Measurements from ENCODE around the gene PCDHGA7.
A peak's percentile ranks its signal among the peaks of the same experiment; 100 is the strongest.
"Not testable (repeated sequence)": the region's sequence is repeated elsewhere in the genome, so short reads cannot be mapped to it uniquely, and the experiment has no call there.

PCDHGA7 gene

GRCh38 chr5:141417494-141418172 lies 35.1 kb downstream of the PCDHGA7 start, which contains the start of gene PCDHGB7:
Gene PCDHGB7, plus strand, starts transcription at chr5:141417677. Its CDS starts 183 bp downstream, at chr5:141417860.
- peak within 1 kb of the TSS; percentile 89 for H4K12ac ChIP-seq (ENCODE audit: low read depth, low read length)
- peak within 1 kb of the TSS; percentile 85 for H4K91ac ChIP-seq (ENCODE audit: low read depth, low read length)
- peak within 1 kb of the TSS; percentile 43 for H3K4ac ChIP-seq (ENCODE audit: low read depth, low read length)
- peak within 1 kb of the TSS; percentile 78 for H4K8ac ChIP-seq (ENCODE audit: low read depth, low read length)
- H3K79me1 ChIP-seq (ENCODE audit: low read length); H2AK5ac ChIP-seq (ENCODE audit: low read length); H2BK12ac ChIP-seq (ENCODE audit: low read length); H3K23ac ChIP-seq (ENCODE audit: low read length); H3K4me1 ChIP-seq (ENCODE audit: control insufficient read depth in 1 of 2, insufficient read depth in 2 of 2, low read length in 2 of 2); H3K27me3 ChIP-seq (ENCODE audit: insufficient read depth, low read length); H3K79me2 ChIP-seq (ENCODE audit: control insufficient read depth, insufficient read depth, low read length, poor library complexity); H3K9ac ChIP-seq (ENCODE audit: low read length): not testable (repeated sequence)
- DNase-seq: peak; percentile 25 to 64
- peak within 1 kb of the TSS; percentile 57 for H2BK5ac ChIP-seq (ENCODE audit: low read depth, low read length, poor library complexity)
- peak within 1 kb of the TSS; percentile 69 for H3K4me2 ChIP-seq (ENCODE audit: low read length)
- peak within 1 kb of the TSS; percentile 88 for H3K14ac ChIP-seq (ENCODE audit: low read length)
- peak within 1 kb of the TSS; percentile 97 for H2AFZ ChIP-seq (ENCODE audit: insufficient read depth, low read length, poor library complexity)
- peaks cover 36 to 41% of the 10 kb centered on the region in 2 experiments for H3K36me3 ChIP-seq (ENCODE audit: control insufficient read depth in 1 of 2, insufficient read depth in 2 of 2, low read length in 2 of 2)
- peaks cover 39% of the 10 kb centered on the region for H3K9me3 ChIP-seq (ENCODE audit: insufficient read depth, low read depth, low read length)
- H2BK120ac ChIP-seq (ENCODE audit: insufficient read depth, low read length, poor library complexity): peak within 1 kb of the TSS; percentile 78
- peak within 1 kb of the TSS; percentile 71 for H3K4me3 ChIP-seq (ENCODE audit: low read depth, low read length)
- peak within 1 kb of the TSS; percentile 27 for H3K27ac ChIP-seq (ENCODE audit: low read depth, low read length)
- H3K18ac ChIP-seq (ENCODE audit: low read length): peak within 1 kb of the TSS; percentile 90
- WGBS (ENCODE audit: extremely low coverage, insufficient coverage, insufficient read length): no CpG with 5 or more reads among the region's 47 CpGs

- H2BK120ac ChIP-seq (ENCODE audit: insufficient read depth, low read length, poor library complexity): no peak overlapping the region
- H3K4me3 ChIP-seq (ENCODE audit: low read depth, low read length): peak overlapping the region; percentile 13
- H4K12ac ChIP-seq (ENCODE audit: low read depth, low read length): no peak overlapping the region
- WGBS (ENCODE audit: extremely low coverage, insufficient coverage, insufficient read length): no CpG with 5 or more reads among the region's 74 CpGs
- no peak overlapping the region for H3K14ac ChIP-seq (ENCODE audit: low read length)
- no peak overlapping the region for H2BK5ac ChIP-seq (ENCODE audit: low read depth, low read length, poor library complexity)
- H2BK12ac ChIP-seq (ENCODE audit: low read length): no peak overlapping the region
- H3K4me2 ChIP-seq (ENCODE audit: low read length): no peak overlapping the region
- H4K8ac ChIP-seq (ENCODE audit: low read depth, low read length): no peak overlapping the region
- H3K18ac ChIP-seq (ENCODE audit: low read length): peak overlapping the region; percentile 39
- peaks cover 40% of the 10 kb centered on the region in 2 experiments for H3K36me3 ChIP-seq (ENCODE audit: control insufficient read depth in 1 of 2, insufficient read depth in 2 of 2, low read length in 2 of 2)
- no peaks in the 10 kb centered on the region for H3K79me2 ChIP-seq (ENCODE audit: control insufficient read depth, insufficient read depth, low read length, poor library complexity)
- no peak overlapping the region for H3K9ac ChIP-seq (ENCODE audit: low read length)
- H3K9me3 ChIP-seq (ENCODE audit: insufficient read depth, low read depth, low read length): peaks cover 44% of the 10 kb centered on the region
- H4K91ac ChIP-seq (ENCODE audit: low read depth, low read length): no peak overlapping the region
- H3K4ac ChIP-seq (ENCODE audit: low read depth, low read length): no peak overlapping the region
- no peak overlapping the region for H2AK5ac ChIP-seq (ENCODE audit: low read length)
- H3K79me1 ChIP-seq (ENCODE audit: low read length): peaks cover 5% of the 10 kb centered on the region
- H3K4me1 ChIP-seq (ENCODE audit: control insufficient read depth in 1 of 2, insufficient read depth in 2 of 2, low read length in 2 of 2): peaks cover 2 to 5% of the 10 kb centered on the region in 2 experiments
- H2AFZ ChIP-seq (ENCODE audit: insufficient read depth, low read length, poor library complexity): no peak overlapping the region
- no peak overlapping the region for H3K27ac ChIP-seq (ENCODE audit: low read depth, low read length)
- no peaks in the 10 kb centered on the region for H3K27me3 ChIP-seq (ENCODE audit: insufficient read depth, low read length)
- DNase-seq: no peak
- no peak overlapping the region for H3K23ac ChIP-seq (ENCODE audit: low read length)
These were observed 36.7 kb downstream of the PCDHGA7 start for GRCh38 chr5:141419074-141419880.

- H3K4me3 ChIP-seq (ENCODE audit: low read depth, low read length): no peak within 1 kb of the TSS
- H3K9me3 ChIP-seq (ENCODE audit: insufficient read depth, low read depth, low read length): peaks cover 39% of the 10 kb centered on the region
- no peak within 1 kb of the TSS for H3K27ac ChIP-seq (ENCODE audit: low read depth, low read length)
- DNase-seq: peak; percentile 55 to 88
- H2AK5ac ChIP-seq (ENCODE audit: low read length): no peak within 1 kb of the TSS
- H3K27me3 ChIP-seq (ENCODE audit: insufficient read depth, low read length): no peaks in the 10 kb centered on the region
- H3K9ac ChIP-seq (ENCODE audit: low read length): no peak within 1 kb of the TSS
- H3K14ac ChIP-seq (ENCODE audit: low read length): no peak within 1 kb of the TSS
- H4K12ac ChIP-seq (ENCODE audit: low read depth, low read length): no peak within 1 kb of the TSS
- no peak within 1 kb of the TSS for H2BK12ac ChIP-seq (ENCODE audit: low read length)
- no peak within 1 kb of the TSS for H4K8ac ChIP-seq (ENCODE audit: low read depth, low read length)
- peak within 1 kb of the TSS; percentile 39 for H3K18ac ChIP-seq (ENCODE audit: low read length)
- peaks cover 37 to 38% of the 10 kb centered on the region in 2 experiments for H3K36me3 ChIP-seq (ENCODE audit: control insufficient read depth in 1 of 2, insufficient read depth in 2 of 2, low read length in 2 of 2)
- H2BK5ac ChIP-seq (ENCODE audit: low read depth, low read length, poor library complexity): no peak within 1 kb of the TSS
- no peak within 1 kb of the TSS for H3K4me2 ChIP-seq (ENCODE audit: low read length)
- no peak within 1 kb of the TSS for H4K91ac ChIP-seq (ENCODE audit: low read depth, low read length)
- no peaks in the 10 kb centered on the region for H3K79me2 ChIP-seq (ENCODE audit: control insufficient read depth, insufficient read depth, low read length, poor library complexity)
- no peak within 1 kb of the TSS for H3K4ac ChIP-seq (ENCODE audit: low read depth, low read length)
- peaks cover 2 to 5% of the 10 kb centered on the region in 2 experiments for H3K4me1 ChIP-seq (ENCODE audit: control insufficient read depth in 1 of 2, insufficient read depth in 2 of 2, low read length in 2 of 2)
- WGBS (ENCODE audit: extremely low coverage, insufficient coverage, insufficient read length): no CpG with 5 or more reads among the region's 42 CpGs
- H3K79me1 ChIP-seq (ENCODE audit: low read length): peaks cover 5% of the 10 kb centered on the region
- H2AFZ ChIP-seq (ENCODE audit: insufficient read depth, low read length, poor library complexity): peak within 1 kb of the TSS; percentile 42
- no peak within 1 kb of the TSS for H2BK120ac ChIP-seq (ENCODE audit: insufficient read depth, low read length, poor library complexity)
- H3K23ac ChIP-seq (ENCODE audit: low read length): no peak within 1 kb of the TSS
These were observed 38.4 kb downstream of the PCDHGA7 start, which contains the start of gene PCDHGA11 for GRCh38 chr5:141420855-141421488. Gene PCDHGA11, plus strand, starts transcription at chr5:141421051. Its CDS starts 177 bp downstream, at chr5:141421228.

- H2AK5ac ChIP-seq (ENCODE audit: low read length): no peak overlapping the region
- WGBS (ENCODE audit: extremely low coverage, insufficient coverage, insufficient read length): no CpG with 5 or more reads among the region's 13 CpGs
- no peaks in the 10 kb centered on the region for H3K27me3 ChIP-seq (ENCODE audit: insufficient read depth, low read length)
- H3K23ac ChIP-seq (ENCODE audit: low read length): no peak overlapping the region
- H3K18ac ChIP-seq (ENCODE audit: low read length): no peak overlapping the region
- H3K4me1 ChIP-seq (ENCODE audit: control insufficient read depth in 1 of 2, insufficient read depth in 2 of 2, low read length in 2 of 2): peaks cover 2 to 5% of the 10 kb centered on the region in 2 experiments
- H4K12ac ChIP-seq (ENCODE audit: low read depth, low read length): no peak overlapping the region
- no peak overlapping the region for H4K91ac ChIP-seq (ENCODE audit: low read depth, low read length)
- no peak overlapping the region for H2BK5ac ChIP-seq (ENCODE audit: low read depth, low read length, poor library complexity)
- H2BK120ac ChIP-seq (ENCODE audit: insufficient read depth, low read length, poor library complexity): no peak overlapping the region
- H3K9me3 ChIP-seq (ENCODE audit: insufficient read depth, low read depth, low read length): peaks cover 41% of the 10 kb centered on the region
- no peak overlapping the region for H4K8ac ChIP-seq (ENCODE audit: low read depth, low read length)
- no peak overlapping the region for H3K14ac ChIP-seq (ENCODE audit: low read length)
- H3K79me2 ChIP-seq (ENCODE audit: control insufficient read depth, insufficient read depth, low read length, poor library complexity): no peaks in the 10 kb centered on the region
- no peak overlapping the region for H2AFZ ChIP-seq (ENCODE audit: insufficient read depth, low read length, poor library complexity)
- peaks cover 5% of the 10 kb centered on the region for H3K79me1 ChIP-seq (ENCODE audit: low read length)
- no peak overlapping the region for H3K4ac ChIP-seq (ENCODE audit: low read depth, low read length)
- peaks cover 41 to 42% of the 10 kb centered on the region in 2 experiments for H3K36me3 ChIP-seq (ENCODE audit: control insufficient read depth in 1 of 2, insufficient read depth in 2 of 2, low read length in 2 of 2)
- no peak overlapping the region for H3K4me2 ChIP-seq (ENCODE audit: low read length)
- no peak for DNase-seq
- H3K9ac ChIP-seq (ENCODE audit: low read length): no peak overlapping the region
- H3K4me3 ChIP-seq (ENCODE audit: low read depth, low read length): no peak overlapping the region
- no peak overlapping the region for H3K27ac ChIP-seq (ENCODE audit: low read depth, low read length)
- H2BK12ac ChIP-seq (ENCODE audit: low read length): no peak overlapping the region
These were observed 38.9 kb downstream of the PCDHGA7 start for GRCh38 chr5:141421489-141421855.
